ENCODE data around the gene TXK.

Gene TXK

DNA sequence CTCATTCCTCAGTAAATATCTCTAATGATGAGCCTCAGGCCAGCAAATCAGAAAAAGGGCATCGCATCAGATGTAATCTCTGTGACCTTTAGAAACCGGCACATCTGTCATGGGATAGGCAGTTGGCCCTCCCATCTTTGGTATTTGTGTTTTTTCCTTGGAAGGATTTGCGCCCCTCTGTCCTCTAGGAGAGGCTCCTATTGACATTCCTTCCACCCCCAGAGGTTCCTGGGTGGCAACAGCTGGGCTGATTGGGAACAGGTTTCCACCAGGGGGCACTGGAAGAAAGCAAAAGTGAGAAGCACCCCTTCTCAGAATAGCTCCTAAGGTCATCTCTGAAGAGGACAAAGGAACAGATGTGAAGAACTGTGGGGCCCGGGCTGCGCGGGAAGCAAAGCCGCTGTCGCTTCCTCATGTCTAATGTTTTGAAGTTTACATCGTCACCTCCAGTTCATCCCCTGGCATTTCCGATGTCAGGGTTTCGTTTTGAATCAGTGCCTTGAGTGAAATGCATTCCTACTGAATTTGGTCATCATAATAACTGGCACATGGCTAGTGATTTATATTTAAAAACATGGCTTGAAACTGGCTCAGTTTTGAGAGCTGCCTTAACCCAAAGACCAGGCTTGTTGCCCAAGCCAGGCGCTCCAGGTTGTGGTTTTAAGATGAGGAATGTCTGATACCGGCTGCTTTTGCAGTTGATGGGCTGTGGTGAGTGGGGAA, 6.2 kb downstream of the TXK start (continued):
- TF ChIP-seq GLIS1 (tag by site-specific recombination; IDR thresholded peaks at IDR 0.05), result peak; percentile 18; the same call in 1 of the 2 replicates
- TF ChIP-seq ZNF26 (tag by site-specific recombination; IDR thresholded peaks at IDR 0.05), result no peak
- TF ChIP-seq ZNF341 (tag by site-specific recombination; IDR thresholded peaks at IDR 0.05; ENCODE audit: low read depth), result no peak
- TF ChIP-seq ZFP69B (tag by site-specific recombination; IDR thresholded peaks at IDR 0.05), result 0 out of 2 replicates have a peak, but pooled peaks have one; percentile 50
- no peak for TF ChIP-seq ZNF248 (tag by site-specific recombination; IDR thresholded peaks at IDR 0.05)

- no peaks in the 10 kb centered on the region for H3K4me1 ChIP-seq (ENCODE audit: control insufficient read depth, insufficient read depth, low read length)
- CTCF ChIA-PET, result interaction anchor here (0.5 to 3.5 kb wide), 11 partner anchors 11 to 418 kb away, joined by 3 to 19 read pairs (median 4); no protein-coding TSS in a partner anchor
- no peak overlapping the region for H3K4me3 ChIP-seq (ENCODE audit: low read depth, low read length)
- no peaks in the 10 kb centered on the region for H3K9me3 ChIP-seq (ENCODE audit: control insufficient read depth, insufficient read depth, low read depth, low read length)
- no peak overlapping the region for H3K27ac ChIP-seq (ENCODE audit: extremely low read depth, low read depth, low read length)
- no peaks in the 10 kb centered on the region for H3K36me3 ChIP-seq (ENCODE audit: control insufficient read depth in 2 of 2, insufficient read depth in 1 of 2, low read length in 2 of 2)
- POLR2A ChIA-PET, result no interaction called here
- TF ChIP-seq ZNF214 (tag by site-specific recombination; IDR thresholded peaks at IDR 0.05; ENCODE audit: borderline replicate concordance), result no peak
These were observed 6.8 kb downstream of the TXK start for GRCh38 chr4:48127231-48127630.

DNA sequence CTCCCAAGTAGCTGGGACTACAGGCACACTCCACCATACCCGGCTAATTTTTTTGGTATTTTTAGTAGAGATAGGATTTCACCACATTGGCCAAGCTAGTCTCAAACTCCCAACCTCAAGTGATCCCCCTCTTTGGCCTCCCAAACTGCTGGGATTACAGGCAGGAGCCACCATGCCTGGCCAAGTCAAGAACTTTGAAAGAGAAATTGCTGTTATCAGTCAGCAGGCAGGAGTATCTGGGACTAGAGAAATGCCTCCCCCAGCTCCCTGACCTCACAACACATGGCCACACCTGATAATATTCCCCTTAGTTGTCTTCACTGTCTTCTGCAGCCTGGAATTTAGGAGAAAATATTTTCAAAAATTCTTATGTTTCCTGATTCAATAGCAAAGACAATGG, 7.4 kb downstream of the TXK start:
- POLR2A ChIA-PET, result no interaction called here

GRCh38 chr4:48124870-48125269, 9.2 kb downstream of the TXK start:
- no peak for TF ChIP-seq ZNF433 (tag by site-specific recombination; IDR thresholded peaks at IDR 0.05; ENCODE audit: low read depth)
- no peak for TF ChIP-seq KLF7 (tag by site-specific recombination; IDR thresholded peaks at IDR 0.05; ENCODE audit: borderline replicate concordance)
- TF ChIP-seq PRDM2 (tag by site-specific recombination; IDR thresholded peaks at IDR 0.05; ENCODE audit: borderline replicate concordance), result no peak
- no peak for TF ChIP-seq ZBTB21 (tag by site-specific recombination; IDR thresholded peaks at IDR 0.05)
- TF ChIP-seq ZNF596 (tag by site-specific recombination; IDR thresholded peaks at IDR 0.05), result no peak
- TF ChIP-seq, protein P1, sequence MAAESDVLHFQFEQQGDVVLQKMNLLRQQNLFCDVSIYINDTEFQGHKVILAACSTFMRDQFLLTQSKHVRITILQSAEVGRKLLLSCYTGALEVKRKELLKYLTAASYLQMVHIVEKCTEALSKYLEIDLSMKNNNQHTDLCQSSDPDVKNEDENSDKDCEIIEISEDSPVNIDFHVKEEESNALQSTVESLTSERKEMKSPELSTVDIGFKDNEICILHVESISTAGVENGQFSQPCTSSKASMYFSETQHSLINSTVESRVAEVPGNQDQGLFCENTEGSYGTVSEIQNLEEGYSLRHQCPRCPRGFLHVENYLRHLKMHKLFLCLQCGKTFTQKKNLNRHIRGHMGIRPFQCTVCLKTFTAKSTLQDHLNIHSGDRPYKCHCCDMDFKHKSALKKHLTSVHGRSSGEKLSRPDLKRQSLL (tag by site-specific recombination; IDR thresholded peaks at IDR 0.05), result no peak
- no peak for TF ChIP-seq ZNF404 (tag by site-specific recombination; IDR thresholded peaks at IDR 0.05)
- TF ChIP-seq ZNF510 (tag by site-specific recombination; IDR thresholded peaks at IDR 0.05; ENCODE audit: insufficient replicate concordance), result no peak
- TF ChIP-seq ZNF341 (tag by site-specific recombination; IDR thresholded peaks at IDR 0.05; ENCODE audit: low read depth), result no peak
- TF ChIP-seq, protein P2, sequence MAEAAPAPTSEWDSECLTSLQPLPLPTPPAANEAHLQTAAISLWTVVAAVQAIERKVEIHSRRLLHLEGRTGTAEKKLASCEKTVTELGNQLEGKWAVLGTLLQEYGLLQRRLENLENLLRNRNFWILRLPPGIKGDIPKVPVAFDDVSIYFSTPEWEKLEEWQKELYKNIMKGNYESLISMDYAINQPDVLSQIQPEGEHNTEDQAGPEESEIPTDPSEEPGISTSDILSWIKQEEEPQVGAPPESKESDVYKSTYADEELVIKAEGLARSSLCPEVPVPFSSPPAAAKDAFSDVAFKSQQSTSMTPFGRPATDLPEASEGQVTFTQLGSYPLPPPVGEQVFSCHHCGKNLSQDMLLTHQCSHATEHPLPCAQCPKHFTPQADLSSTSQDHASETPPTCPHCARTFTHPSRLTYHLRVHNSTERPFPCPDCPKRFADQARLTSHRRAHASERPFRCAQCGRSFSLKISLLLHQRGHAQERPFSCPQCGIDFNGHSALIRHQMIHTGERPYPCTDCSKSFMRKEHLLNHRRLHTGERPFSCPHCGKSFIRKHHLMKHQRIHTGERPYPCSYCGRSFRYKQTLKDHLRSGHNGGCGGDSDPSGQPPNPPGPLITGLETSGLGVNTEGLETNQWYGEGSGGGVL (tag by site-specific recombination; IDR thresholded peaks at IDR 0.05), result no peak
- Histone ChIP-seq H3K4me3 (ENCODE audit: low read depth, low read length) (no peak overlapping the region), H3K36me3 (ENCODE audit: control insufficient read depth in 2 of 2, insufficient read depth in 1 of 2, low read length in 2 of 2) (no peaks in the 10 kb centered on the region), H3K9me3 (ENCODE audit: control insufficient read depth, insufficient read depth, low read depth, low read length) (no peaks in the 10 kb centered on the region), H3K4me1 (ENCODE audit: control insufficient read depth, insufficient read depth, low read length) (no peaks in the 10 kb centered on the region), H3K27ac (ENCODE audit: extremely low read depth, low read depth, low read length) (no peak overlapping the region)
- CTCF ChIA-PET, result interaction anchor here (1.0 to 1.2 kb wide), 2 partner anchors 33 to 122 kb away, joined by 3 to 4 read pairs; no protein-coding TSS in a partner anchor
- POLR2A ChIA-PET, result no interaction called here

More for the DNA sequence above, 7.4 kb downstream of the TXK start:
- no peaks in the 10 kb centered on the region for H3K4me1 ChIP-seq (ENCODE audit: control insufficient read depth, insufficient read depth, low read length)
- no peak overlapping the region for H3K4me3 ChIP-seq (ENCODE audit: low read depth, low read length)
- H3K36me3 ChIP-seq (ENCODE audit: control insufficient read depth in 2 of 2, insufficient read depth in 1 of 2, low read length in 2 of 2), result no peaks in the 10 kb centered on the region
- H3K27ac ChIP-seq (ENCODE audit: extremely low read depth, low read depth, low read length), result no peak overlapping the region
- CTCF ChIA-PET, result interaction anchor here (0.6 to 1.9 kb wide), 4 partner anchors 11 to 28 kb away, joined by 3 to 6 read pairs (median 4); no protein-coding TSS in a partner anchor
- no peak for TF ChIP-seq ZNF501 (tag by site-specific recombination; IDR thresholded peaks at IDR 0.05)
- no peak for TF ChIP-seq ZNF624 (tag by site-specific recombination; IDR thresholded peaks at IDR 0.05)
- no peak for TF ChIP-seq ZNF510 (tag by site-specific recombination; IDR thresholded peaks at IDR 0.05; ENCODE audit: insufficient replicate concordance)
- TF ChIP-seq ZNF473 (tag by site-specific recombination; IDR thresholded peaks at IDR 0.05), result no peak
- TF ChIP-seq ZNF585B (tag by site-specific recombination; IDR thresholded peaks at IDR 0.05), result no peak
- TF ChIP-seq ZNF548 (tag by site-specific recombination; IDR thresholded peaks at IDR 0.05), result no peak
- no peaks in the 10 kb centered on the region for H3K9me3 ChIP-seq (ENCODE audit: control insufficient read depth, insufficient read depth, low read depth, low read length)

Data from HEK293 (cell line).